NCI-H2227 (cell line): Measurements from ENCODE around the gene NELL1.

Experiments
- DNase-seq: peaks from one replicate; lab custom pipeline; 2025; ENCODE audit not compliant: unreplicated experiment; lab: John Stamatoyannopoulos, UW

Gene NELL1

DNA sequence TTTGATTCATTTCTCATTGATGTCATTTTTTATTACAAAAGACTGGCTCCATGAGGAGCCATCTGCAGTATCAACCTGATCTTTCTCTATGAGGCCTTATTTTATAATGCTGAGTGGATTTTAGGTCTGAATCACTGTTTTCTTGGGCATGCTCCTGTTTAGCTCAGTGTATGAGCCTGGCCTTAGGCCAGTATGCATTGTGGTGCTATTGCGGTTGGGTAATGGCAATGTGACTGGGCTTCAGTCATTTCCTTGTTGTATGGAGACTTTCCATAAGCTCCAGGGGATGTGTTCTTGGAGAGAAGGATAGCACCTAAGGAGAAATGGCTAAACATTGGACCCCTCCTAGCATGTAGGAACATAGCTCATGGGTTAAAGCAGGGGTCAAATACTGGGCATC is 293.2 kb downstream of the NELL1 start:
- DNase-seq, result no peak

DNA sequence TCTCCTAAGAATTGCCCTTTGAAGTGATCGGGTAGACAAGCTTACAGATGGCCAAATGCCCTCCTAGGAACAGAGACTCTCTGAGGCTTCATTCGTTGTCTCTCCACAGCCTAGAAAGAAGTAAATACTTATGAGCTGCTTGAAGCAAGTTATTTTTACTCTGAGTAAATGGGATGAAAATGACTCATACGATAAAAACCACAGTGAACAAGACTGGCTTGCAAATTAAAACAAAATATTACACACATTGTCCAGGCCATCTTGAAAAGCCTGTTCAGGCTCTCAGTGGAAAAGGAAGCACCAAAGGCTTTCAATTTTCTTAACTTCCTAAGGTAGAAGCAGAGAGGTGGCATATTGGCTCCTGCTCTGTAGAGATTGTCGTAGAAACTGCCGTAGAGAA is 294.2 kb downstream of the NELL1 start:
- no peak for DNase-seq

DNA sequence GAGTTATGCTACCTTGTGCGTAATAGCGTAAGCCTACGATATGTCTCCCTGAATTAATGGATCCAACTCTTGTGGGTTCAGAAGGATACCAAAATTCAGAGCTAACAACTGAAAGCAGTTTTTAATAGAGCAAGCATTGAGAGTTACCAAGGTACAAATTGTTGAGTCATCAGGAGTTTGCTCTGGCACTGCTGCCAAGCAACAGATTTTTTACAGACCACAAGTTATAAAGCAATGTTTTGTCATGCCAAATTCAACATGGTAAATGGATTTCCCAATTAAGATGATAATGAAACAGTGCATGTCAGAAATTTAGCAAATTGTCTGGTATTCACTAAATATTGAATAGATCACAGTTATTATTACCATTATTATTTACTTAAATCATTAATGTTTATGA is 295.6 kb downstream of the NELL1 start:
- no peak for DNase-seq

DNA sequence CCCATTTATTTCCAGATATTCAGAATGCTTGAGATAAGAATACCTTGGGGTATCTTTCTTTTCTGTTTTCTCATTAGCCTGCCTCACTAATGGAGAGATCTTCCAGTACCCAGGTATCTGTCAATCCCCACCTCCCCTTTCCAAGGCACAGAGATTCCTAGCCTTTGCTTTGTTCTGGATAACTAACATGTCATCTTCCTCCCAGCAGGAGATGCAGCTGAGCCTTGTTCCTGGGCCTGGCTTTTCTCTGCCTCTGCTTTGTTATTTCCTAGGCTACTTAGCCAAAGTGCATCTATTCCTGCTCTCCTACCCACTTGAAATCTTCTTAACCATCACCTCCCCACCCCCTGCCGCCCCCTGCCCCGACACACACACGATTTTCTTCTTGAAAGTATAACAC is 297.1 kb downstream of the NELL1 start:
- DNase-seq, result peak; percentile 90

DNA sequence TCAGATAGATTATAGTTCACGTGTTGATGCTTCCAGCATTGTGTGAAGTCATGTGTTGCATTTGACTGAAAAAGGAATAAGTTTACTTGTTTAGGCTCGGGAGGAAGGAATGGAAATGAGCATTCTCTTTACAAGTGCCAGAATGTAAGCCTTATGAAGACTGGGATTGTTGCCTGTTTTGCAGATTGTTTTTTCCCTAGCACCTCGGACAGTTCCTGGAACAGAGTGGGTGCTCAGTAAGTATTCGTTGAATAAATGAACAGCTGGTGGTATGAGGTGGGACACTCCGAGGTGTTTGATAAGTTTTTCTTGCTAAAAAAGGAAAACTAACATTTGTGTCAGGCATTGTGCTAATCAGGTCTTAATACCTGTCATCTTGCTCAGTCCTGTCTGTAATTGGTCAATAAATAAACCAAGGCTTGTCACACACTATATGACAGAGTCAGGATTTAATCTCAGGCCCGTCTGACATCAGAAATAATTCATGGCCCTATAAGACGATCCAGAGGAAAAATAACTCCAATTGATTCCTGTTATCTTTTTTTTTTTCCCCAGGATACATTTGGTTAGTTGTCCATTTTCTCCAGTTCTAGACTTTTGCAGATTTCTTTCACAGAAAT is 304.7 kb downstream of the NELL1 start:
- no peak for DNase-seq

DNA sequence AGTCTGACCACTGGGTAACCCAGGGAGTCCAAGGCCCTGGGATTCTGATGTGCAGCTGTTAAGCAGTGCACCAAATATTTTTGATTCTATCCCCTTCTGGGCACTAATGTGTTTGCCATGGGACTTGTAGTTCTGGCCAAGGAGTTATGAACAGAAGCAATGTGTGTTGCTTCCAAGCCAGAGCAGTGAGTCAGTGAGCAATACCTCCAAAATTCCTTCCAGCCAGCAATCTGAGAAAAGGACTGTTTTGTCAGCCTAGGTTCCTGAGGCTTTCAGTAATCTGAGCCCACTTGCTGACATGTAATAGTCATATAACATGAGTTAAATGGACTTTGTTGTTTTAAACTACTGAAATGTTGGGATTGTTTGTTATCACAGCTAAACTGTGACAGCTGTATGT is 311.4 kb downstream of the NELL1 start:
- no peak for DNase-seq

DNA sequence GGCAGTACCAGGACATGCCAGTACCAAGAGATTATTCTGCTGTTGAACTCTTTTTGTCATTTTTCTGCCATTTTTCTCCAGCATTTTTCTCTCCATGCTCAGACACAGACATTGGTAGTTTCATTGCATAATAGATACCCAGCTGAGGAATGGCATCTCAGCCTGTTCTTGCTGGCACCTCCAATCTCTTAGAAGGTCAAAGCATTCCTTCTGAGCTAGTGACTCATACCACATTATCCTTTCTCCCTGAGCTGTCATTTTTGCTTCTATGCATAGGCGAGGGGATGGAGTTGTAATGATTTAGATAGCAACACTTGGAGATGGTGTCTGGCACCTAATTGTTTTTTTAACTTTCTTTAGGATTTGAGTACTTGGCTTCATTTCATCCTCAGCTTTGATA is 321.1 kb downstream of the NELL1 start:
- no peak for DNase-seq

DNA sequence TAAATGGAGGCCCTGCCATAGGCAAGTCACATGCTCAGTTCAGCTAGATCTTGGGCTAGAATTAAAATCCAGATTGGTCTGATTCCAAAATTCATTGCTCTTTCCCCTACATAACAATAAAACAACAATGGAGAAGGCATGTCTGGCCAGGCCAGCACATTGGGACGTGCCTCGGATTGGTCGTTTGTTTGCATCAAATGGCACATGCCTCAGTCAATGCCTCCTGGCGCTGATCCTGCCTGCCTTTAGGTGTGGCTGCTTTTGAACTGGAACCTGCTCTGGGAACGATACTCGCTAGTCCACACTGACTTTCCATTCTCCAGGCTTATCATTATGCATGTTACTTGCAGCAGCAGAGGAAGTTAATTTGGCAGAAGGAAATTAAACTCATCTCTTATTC is 322.1 kb downstream of the NELL1 start:
- no peak for DNase-seq

DNA sequence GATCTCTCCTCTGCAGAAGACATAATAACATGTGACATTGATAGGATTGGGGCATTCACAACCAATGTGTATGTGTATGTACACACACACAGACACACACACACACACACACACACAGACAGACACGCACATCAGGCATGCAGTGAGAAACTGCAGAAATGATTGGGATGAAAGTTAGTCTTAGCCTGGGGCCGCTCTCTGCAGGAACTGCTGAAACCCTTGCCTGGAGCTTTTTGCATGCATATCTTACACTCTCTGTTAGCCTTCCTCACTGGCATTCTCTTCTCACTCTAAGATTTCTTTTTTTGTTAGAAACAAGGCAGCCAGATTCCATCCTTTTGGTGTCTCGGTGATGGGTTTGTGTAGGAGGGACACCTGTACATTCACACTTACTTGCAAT is 337.9 kb downstream of the NELL1 start:
- DNase-seq, result no peak

DNA sequence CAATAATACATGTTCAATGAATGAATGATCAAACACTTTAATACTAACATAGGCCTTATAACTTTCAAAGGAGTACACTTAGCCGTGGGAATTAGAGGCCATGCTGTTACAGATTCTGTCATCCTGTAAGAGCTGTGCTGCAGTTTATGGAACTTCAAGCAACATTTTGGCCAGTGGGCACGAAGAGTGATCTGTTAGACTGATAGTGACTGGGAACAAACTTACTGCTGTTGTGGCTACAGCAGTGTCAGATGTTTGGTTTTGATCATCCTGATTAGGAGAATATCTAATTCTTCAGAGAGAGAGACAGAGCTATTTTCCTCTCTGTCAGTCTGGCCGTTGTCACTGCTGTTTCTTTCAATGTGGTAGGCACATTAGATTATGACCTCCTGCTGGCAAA is 348.9 kb downstream of the NELL1 start:
- DNase-seq, result no peak

DNA sequence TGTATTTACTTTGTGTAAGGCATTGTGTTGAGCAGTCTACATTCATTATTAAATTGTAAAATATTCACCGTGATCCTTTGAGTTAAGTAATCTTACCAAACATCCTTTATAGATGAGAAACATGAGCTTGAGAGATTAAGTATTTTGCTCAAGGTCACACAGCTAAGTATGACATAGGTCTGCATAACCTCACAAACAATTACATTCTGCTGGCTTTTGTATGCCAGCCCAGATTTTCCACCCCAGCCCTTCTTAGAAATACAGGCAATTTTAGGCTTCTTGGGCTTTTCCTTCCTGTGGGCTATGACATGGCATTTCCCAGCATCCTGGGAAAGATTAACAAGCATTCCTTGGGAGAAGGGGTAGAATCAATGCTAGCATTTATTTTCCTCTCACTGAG is 357.3 kb downstream of the NELL1 start:
- DNase-seq, result no peak

DNA sequence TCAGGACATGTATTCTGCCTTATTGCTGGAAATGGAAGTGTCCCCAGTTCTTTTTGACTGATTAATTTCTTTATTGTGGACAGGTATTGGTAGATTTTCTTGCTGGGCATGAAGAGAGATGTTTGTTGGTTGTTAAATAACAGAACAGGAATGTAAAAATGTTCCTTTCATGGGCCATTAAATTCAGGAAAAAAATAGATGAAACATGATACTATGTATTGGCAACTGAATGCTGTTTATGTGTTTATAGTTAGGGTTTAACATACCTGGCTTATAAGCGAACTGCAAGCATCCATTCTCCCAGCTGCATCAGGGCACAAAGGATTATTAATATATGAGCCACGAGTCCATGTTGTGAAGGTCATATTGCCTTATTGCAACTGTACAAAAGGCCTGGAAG is 368.5 kb downstream of the NELL1 start:
- no peak for DNase-seq

DNA sequence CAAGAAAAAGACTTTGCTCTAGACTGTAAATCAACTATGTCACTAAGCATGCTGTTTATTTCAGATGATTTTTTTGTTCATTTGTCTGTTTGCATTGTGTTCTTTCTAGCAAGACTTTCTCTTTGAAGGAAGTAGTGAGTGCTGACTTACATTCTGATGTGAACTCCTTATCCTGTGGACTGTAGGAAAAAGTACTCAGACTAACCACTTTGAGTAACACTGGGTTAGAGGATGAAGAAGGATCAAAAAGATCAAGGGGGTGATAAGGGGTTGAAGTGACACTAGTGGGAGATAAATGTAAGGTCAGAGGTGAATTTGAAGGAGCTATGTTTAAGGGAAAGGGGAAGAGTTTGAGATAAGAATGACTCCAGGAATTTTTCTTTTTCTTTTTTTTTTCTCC is 369.4 kb downstream of the NELL1 start:
- no peak for DNase-seq

DNA sequence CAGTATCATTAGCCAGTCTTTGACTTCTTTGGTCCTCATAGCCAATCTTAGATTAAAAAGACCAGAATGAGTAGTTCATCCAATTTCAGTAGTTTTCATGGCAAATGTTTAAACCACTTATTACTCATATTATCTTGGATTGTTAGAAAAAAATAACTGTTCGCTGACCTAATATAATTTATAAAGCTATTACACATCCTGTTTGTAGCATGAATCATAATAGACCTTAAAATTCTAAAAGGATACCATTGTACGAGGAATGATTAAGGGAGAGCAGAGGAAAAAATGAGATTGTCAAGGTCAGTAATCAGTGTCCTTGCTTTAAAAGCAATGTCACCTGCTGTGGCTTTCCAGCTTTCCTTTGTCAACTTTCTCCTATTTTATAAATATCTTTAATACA is 371.2 kb downstream of the NELL1 start:
- no peak for DNase-seq

DNA sequence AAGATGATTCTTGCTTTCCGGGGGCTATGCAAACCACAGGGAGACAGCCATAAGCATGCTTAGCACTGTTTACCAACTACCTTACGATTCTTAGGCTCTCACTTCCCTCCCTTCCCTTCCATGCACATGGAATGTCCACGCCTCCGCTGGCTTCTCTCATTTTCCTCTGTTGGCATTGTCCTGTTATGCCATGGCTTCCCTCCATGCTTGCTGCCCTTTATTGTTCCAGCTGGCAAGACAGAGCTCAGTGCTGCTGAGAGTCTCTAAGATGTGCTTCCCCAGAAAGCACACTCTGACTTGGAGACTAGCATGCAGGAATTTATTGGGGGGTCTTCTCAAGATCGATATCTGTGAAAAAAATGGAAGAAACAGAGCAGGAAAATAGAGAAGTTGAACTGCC is 379.2 kb downstream of the NELL1 start:
- no peak for DNase-seq

DNA sequence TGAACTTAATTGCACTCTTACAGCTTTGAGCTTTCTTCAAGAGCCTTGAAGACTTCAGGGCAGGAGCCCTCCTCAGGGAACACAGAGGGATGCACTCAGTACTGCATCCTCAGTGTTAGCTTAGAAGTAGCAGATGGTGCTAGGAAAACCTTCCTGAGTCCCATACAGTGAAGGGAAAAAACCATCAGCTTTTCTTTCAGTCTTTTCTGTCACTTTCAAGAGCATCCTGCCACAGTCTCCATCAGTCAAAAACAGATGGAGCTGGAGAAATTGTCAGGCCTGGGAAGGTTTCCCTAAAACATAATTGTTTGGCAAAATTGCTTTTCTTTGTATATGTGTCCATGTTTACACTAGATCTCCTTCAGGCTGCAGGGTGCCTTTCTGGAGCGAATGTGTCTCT is 384.1 kb downstream of the NELL1 start:
- peak; percentile 29 for DNase-seq

DNA sequence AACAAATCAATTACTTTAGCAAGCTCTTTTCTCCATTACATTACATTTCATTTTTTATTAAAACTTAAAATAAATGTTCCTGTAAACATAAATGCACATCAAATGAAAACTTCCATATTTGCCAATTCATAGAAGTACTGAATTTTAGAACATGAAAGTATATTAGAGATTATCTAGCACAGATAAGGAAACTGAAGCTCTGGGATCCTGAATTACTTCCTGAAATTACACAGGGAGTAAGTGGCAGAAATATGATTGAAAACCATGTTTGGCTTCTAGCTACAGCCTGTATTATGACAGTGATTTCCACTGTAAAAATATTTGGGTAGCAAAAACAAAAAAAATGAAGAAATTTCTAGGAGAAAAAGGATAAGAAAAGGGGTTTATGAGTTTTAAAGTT is 387.3 kb downstream of the NELL1 start:
- DNase-seq, result no peak

DNA sequence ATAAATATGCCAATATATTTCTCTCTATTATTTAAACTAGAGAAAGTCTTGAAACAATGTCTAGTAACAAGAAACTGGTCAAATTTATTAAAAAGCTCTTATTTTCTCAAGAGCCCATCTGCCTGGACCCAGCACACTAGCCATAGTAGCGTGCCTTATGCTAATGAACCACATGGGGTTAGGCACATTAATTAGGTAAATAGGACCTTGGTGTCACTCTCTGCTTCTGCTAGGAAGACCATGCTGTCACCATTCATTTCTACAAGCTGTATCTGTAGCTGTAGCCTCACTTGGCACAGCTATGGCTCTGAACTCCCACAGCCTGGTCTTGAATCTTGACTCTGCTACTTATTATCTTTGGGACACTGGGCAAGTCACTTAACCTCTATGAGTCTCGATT is 390.5 kb downstream of the NELL1 start:
- no peak for DNase-seq

DNA sequence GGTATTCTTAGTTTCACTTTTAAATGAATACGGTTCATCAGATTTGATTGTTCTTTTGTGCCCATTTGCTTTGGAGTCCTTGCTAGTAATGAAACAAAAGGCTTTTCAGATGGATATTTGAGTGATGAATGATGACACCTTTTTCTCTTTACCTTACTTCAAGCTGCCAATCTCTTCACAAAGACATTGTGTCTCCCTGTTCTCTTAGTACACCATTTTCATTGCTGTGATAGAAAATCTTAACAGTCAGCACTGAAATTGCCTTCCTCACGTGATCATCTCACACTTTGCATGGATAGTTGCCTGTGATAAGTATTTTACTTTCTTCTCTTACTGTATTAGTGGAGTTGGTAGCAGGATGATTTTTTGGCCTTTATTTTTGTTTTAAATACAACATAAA is 396.6 kb downstream of the NELL1 start:
- DNase-seq, result no peak

DNA sequence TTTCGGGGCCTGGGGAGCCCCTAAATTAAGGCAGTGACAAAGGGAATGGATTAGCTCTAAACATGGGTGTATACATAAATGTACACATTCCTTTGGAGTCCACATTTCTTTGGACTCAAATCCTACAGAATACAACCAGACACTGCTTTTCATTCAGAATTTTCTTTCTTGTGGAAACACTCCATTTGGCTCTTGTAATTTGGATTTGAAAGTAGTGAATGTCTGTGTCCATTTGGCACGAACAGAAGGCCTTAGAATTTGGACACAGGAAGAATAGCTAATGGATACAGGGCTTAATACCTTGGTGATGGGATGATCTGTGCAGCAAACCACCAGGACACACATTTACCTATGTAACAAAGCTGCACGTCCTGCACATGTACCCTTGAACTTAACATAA is 399.5 kb downstream of the NELL1 start:
- DNase-seq, result no peak

DNA sequence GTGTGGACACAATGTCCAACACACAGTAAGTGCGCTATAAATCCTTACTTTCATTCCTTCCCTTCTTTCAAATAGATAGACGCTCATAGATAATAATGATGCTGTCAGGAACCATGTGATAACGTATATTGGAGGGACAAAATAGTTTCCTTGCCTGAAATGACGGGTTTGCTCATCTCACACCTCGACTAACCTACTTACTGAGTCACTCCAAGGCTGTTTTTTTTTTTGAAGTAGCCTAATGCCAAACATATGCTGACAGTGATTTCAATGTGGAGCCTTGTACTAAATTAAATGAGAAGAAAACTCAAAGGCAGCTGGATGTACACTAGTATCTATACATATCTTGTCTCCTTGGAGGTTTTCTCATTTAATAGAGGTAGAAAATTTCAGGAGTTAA is 400.5 kb downstream of the NELL1 start:
- DNase-seq, result no peak

DNA sequence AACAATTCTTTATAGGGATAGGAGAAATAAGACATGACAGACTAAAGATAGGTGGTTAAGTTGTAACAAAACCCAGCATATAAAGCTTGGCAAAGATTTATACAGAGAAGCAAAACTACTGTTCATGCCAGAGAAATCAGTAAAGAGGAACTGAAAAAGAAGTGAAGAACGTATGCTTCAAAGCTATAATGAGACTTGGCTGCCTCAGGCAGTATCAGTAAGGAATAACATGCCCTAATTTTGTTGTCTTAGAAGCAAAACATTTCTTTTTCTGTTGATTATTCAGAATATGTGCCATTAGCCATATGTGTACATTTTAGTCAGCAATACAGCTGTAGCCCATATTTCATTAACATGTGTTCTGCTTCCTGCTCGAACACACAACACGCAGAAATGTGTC is 403.2 kb downstream of the NELL1 start:
- no peak for DNase-seq

DNA sequence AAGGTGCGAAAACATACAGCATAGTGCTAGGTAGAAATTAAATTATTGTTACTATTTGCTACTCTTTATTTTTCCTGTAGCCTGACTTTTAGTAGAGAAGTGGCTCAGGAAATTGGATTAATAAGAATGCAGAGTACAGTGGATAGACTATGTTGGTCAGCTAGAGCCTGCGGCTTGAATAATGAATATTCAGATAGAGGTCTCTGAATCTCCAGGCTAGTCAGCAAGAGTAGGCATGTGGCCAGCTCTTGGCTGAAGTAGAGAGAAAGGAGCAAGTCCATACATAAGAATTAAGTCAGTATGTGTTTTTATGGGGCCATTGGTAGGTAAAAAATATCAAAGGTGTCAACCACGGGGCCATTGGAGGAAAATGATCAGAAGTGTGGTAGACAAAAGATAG is 413.5 kb downstream of the NELL1 start:
- DNase-seq, result no peak

DNA sequence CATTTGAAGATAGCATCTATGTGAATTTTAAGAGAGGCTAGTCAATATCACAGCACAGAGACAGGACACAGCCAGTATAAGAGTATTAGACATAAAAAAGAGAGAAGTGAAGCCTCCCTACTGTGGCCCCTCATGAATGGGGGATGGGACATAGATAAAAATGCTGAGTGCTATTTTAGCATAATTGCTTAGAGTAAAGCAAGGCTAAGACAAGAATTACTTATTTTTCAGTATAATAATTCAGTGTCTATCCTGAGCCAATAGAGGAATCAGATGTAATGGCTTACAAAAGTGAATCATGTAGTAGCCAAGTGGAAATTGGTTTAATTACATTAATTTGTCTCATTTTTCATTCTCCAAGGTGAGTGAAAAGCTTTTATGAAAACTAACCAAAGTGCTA is 419.5 kb downstream of the NELL1 start:
- no peak for DNase-seq
